ENCODE measurements around the gene LHFPL5.
A peak's percentile ranks its signal among the peaks of the same experiment; 100 is the strongest.

The LHFPL5 gene

DNA sequence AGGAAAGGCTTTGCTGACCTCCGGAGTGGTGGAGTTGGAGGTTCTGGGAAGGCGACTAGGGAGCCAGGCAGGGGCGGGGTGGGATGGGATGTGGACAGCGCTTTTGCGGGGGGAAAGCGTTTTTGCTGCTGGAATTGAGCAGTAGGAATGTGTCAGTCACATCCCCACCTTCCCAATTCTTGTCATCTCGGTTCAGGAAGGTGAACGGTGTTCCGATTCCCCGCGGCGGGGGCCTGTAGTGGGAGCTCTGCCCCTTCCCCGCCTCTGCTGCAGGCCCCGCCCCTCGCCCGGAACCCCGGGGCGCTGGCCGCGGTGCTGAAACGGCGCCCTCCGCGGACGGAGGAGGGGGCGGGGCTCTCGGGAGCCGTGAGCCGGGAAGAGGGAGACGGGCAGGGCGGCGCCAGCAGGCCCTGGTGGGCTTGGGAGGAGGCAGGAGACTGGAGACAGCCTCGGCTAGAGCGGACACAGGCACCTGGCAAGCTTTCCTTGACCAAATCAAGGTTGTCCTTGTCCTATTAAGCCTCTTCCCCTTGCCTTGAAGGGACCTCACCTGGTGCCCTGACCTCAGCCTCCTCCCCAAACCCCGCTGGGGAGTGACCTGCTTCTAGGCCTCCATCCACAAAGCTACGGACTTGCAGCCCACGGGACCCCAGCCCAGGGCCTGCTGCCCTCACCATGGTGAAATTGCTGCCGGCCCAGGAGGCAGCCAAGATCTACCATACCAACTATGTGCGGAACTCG, at the start of gene LHFPL5:
LHFPL5 (plus strand) TSS at position 357 of the 741 bp plus-strand sequence; CDS start at position 676, 319 bp downstream.
- DNase-seq = peak; percentile 4
- peaks cover 30 to 41% of the 10 kb centered on the region in 2 donors for H3K27me3 Mint-ChIP-seq
- no peaks in the 10 kb centered on the region for H3K9me3 Mint-ChIP-seq
- peaks cover 5 to 6% of the 10 kb centered on the region in 2 donors for H3K4me1 Mint-ChIP-seq
- peaks cover 0 to 4% of the 10 kb centered on the region in 2 donors for H3K36me3 Mint-ChIP-seq
- ATAC-seq (replicated peaks) = peak; percentile 52 to 55
- H3K4me3 Mint-ChIP-seq = peak within 1 kb of the TSS in 1 of 2 donors; percentile 14
- no peak within 1 kb of the TSS for H3K27ac Mint-ChIP-seq

GRCh38 chr6:35757456-35758123, 47.6 kb upstream of the LHFPL5 start:
- Mint-ChIP-seq H3K9me3 (peaks cover 0 to 8% of the 10 kb centered on the region in 2 donors), H3K36me3 (peaks cover 6 to 8% of the 10 kb centered on the region in 2 donors), H3K4me1 (peaks cover 21 to 23% of the 10 kb centered on the region in 2 donors), H3K4me3 (no peak overlapping the region), H3K27me3 (peaks cover 17 to 25% of the 10 kb centered on the region in 2 donors), H3K27ac (no peak overlapping the region)
- ATAC-seq (replicated peaks) (peak in 1 of 2 donors; percentile 38), DNase-seq (no peak)

GRCh38 chr6:35759426-35759825, 45.7 kb upstream of the LHFPL5 start:
- Mint-ChIP-seq H3K36me3 (peaks cover 6 to 8% of the 10 kb centered on the region in 2 donors), H3K27me3 (peaks cover 34 to 44% of the 10 kb centered on the region in 2 donors), H3K9me3 (peaks cover 0 to 8% of the 10 kb centered on the region in 2 donors), H3K27ac (no peak overlapping the region), H3K4me3 (no peak overlapping the region), H3K4me1 (peaks cover 31 to 32% of the 10 kb centered on the region in 2 donors)
- ATAC-seq (replicated peaks) (no peak), DNase-seq (no peak)

GRCh38 chr6:35765739-35766138, 39.4 kb upstream of the LHFPL5 start:
- Mint-ChIP-seq H3K9me3 (no peaks in the 10 kb centered on the region), H3K4me3 (no peak overlapping the region), H3K36me3 (no peaks in the 10 kb centered on the region), H3K4me1 (peaks cover 15 to 19% of the 10 kb centered on the region in 2 donors), H3K27ac (no peak overlapping the region), H3K27me3 (peaks cover 32 to 44% of the 10 kb centered on the region in 2 donors)
- ATAC-seq (replicated peaks) (no peak), DNase-seq (no peak)

DNA sequence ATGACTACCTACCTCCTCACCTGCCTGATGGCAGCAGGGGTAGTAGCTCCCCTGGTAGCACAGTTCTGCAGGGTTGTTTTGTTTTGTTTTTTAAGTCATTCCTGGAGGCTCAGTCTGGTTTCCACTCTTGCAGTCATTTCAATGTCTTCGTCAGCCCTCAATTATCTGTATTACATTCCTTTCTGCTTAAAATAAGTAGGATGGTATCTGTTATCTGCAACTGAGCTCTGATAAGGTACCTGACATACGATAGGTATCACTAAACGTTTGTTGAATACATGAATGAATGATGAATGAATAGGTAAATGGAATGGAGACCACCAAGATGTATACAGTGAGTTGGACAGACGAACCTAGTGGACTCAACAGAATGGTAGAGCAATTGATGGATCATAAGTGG, 35.9 kb upstream of the LHFPL5 start:
- no peak for DNase-seq
- Mint-ChIP-seq H3K36me3 (no peaks in the 10 kb centered on the region), H3K4me1 (peaks cover 21 to 28% of the 10 kb centered on the region in 2 donors), H3K4me3 (no peak overlapping the region), H3K27ac (no peak overlapping the region), H3K9me3 (no peaks in the 10 kb centered on the region), H3K27me3 (peaks cover 8 to 11% of the 10 kb centered on the region in 2 donors)
- ATAC-seq (replicated peaks) = no peak

- H3K4me3 Mint-ChIP-seq = no peak overlapping the region
- ATAC-seq (replicated peaks) = no peak
- no peaks in the 10 kb centered on the region for H3K36me3 Mint-ChIP-seq
- no peaks in the 10 kb centered on the region for H3K9me3 Mint-ChIP-seq
- H3K4me1 Mint-ChIP-seq = peaks cover 19 to 28% of the 10 kb centered on the region in 2 donors
- H3K27ac Mint-ChIP-seq = no peak overlapping the region
- DNase-seq = no peak
- no peaks in the 10 kb centered on the region for H3K27me3 Mint-ChIP-seq
Observed at GRCh38 chr6:35771343-35771627, 33.9 kb upstream of the LHFPL5 start.

GRCh38 chr6:35774116-35774794, 30.9 kb upstream of the LHFPL5 start:
- Mint-ChIP-seq H3K4me1 (peaks cover 25 to 42% of the 10 kb centered on the region in 2 donors), H3K27me3 (peaks cover 11 to 15% of the 10 kb centered on the region in 2 donors), H3K4me3 (no peak overlapping the region)

DNA sequence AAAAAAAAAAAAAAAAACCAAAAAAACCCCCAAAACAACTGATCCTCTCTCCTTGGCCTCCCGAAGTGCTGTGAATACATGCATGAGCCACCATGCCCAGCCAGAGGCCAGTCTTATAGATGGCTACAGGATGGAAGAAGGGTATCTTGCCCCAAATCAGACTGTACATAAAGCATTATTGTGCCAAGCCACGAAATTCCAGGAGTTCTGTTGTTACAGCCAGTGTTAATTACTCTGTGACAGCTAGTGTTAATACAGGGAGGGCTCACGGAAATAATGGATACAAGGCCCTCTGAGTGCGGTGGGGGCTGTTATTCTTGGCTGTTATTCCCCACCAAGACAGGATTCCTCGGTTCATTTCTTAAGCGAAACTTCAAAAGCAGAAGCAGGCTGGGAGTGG, 30.1 kb upstream of the LHFPL5 start:
- Mint-ChIP-seq H3K4me1 (peaks cover 27 to 42% of the 10 kb centered on the region in 2 donors), H3K36me3 (no peaks in the 10 kb centered on the region), H3K9me3 (no peaks in the 10 kb centered on the region), H3K27ac (no peak overlapping the region), H3K4me3 (no peak overlapping the region), H3K27me3 (peaks cover 11 to 18% of the 10 kb centered on the region in 2 donors)
- DNase-seq (no peak), ATAC-seq (replicated peaks) (no peak)

More at GRCh38 chr6:35774116-35774794, 30.9 kb upstream of the LHFPL5 start:
- Mint-ChIP-seq H3K27ac (no peak overlapping the region), H3K9me3 (no peaks in the 10 kb centered on the region), H3K36me3 (no peaks in the 10 kb centered on the region)
- ATAC-seq (replicated peaks) (no peak), DNase-seq (no peak)

DNA sequence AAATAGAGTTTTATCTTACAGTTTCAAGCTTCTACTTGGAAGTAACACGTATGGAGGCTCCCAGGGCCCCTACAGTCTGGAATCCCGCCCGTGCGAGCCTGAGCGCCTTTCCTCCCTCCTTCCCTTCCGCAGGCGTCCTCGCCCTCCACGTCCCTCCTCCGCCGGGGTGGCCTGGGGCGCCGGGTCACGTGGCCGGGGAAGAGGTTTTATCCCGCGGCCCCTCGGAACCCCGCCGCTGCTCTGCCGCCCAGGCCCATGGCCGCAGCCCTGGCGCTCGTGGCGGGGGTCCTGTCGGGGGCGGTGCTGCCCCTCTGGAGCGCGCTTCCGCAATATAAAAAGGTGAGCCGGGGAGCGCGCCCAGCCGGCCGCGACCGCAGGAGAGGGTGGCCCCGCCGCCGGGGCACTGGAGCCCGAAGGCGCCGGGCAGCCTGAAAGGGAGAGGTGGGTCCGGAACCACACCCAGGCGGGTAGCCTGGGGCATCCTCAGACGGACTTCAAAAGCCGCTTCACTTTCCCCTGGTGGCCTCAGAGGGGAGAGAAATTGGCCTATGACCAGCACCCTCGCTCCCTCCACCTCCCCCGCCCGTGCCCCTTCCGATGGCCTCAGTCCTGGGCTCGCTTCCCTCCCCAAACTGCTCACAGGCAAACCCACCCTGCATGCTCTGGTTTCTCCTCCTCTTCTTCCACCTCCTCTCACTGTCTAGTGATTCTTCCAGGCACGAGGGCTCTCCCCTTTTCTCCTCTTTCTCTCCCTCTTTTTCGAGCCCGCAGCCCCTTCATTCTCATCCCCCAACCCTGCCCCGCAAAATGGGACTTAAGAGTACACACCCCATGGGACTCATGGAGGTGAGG, 28.6 kb upstream of the LHFPL5 start, which contains the start of gene CLPSL2:
CLPSL2 (plus strand) TSS at position 235 of the 852 bp plus-strand sequence; CDS start at position 256, 21 bp downstream.
- DNase-seq (peak; percentile 15), ATAC-seq (replicated peaks) (peak; percentile 78 to 79)
- H3K36me3 Mint-ChIP-seq = no peaks in the 10 kb centered on the region
- H3K4me3 Mint-ChIP-seq = peak within 1 kb of the TSS; percentile 81
- H3K27ac Mint-ChIP-seq = no peak within 1 kb of the TSS
- H3K4me1 Mint-ChIP-seq = peaks cover 15 to 26% of the 10 kb centered on the region in 2 donors
- H3K9me3 Mint-ChIP-seq = no peaks in the 10 kb centered on the region
- H3K27me3 Mint-ChIP-seq = peaks cover 18 to 25% of the 10 kb centered on the region in 2 donors

DNA sequence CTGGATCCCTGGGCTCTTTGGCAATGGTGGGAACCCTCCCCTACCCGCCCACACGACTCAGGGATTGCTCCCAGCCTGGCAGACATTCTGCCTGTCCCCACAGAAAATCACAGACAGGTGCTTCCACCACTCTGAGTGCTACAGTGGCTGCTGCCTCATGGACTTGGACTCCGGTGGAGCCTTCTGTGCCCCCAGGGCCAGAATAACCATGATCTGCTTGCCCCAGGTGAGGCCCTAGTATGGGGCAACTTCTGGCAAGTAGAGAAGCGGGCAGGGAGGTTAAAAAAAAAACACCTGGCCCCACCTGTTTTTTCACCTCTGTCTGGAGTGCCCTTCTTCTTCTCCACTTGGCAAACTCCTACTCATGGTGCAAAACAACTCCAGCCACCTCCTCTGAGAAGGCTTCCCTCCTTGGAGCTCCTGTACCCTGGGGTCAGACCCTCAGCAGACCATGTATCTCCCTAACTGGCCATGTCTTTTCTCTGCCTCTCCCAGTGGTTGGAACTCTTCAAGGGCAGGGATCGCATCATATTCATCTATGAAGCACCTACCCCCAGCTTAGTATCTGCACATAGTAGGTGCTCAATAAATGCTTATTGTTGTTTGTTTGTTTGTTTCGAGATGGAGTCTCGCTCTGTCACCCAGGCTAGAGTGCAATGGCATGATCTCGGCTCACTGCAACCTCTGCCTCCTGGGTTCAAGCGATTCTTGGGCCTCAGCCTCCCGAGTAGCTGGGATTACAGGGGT, 27.6 kb upstream of the LHFPL5 start:
- H3K4me1 Mint-ChIP-seq = peaks cover 10 to 19% of the 10 kb centered on the region in 2 donors
- H3K27me3 Mint-ChIP-seq = peaks cover 24 to 28% of the 10 kb centered on the region in 2 donors
- DNase-seq (no peak), ATAC-seq (replicated peaks) (no peak)
- no peaks in the 10 kb centered on the region for H3K36me3 Mint-ChIP-seq
- peak overlapping the region; percentile 74 to 80 for H3K4me3 Mint-ChIP-seq
- H3K9me3 Mint-ChIP-seq = no peaks in the 10 kb centered on the region
- no peak overlapping the region for H3K27ac Mint-ChIP-seq

DNA sequence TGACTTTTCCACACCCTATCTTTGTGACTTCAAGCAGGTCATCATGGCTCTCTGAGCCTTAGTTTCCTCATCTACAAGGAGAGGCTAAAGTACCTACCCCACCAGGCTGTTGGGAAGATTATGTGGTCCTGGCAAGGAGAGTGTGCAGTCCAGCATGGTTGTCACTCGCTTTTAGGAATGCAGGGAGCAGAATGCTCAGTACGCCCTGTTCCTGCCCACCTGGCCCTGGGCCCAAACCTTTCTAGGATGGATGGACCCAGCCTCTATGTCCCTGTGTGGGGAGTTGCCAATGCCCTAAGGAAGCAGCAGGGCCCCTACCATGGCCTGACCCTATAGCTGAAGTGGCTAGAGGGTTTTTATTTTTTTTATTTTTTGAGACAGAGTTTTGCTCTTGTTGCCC, 26.7 kb upstream of the LHFPL5 start:
- Mint-ChIP-seq H3K36me3 (no peaks in the 10 kb centered on the region), H3K4me3 (no peak overlapping the region), H3K4me1 (peaks cover 10 to 19% of the 10 kb centered on the region in 2 donors), H3K27me3 (peaks cover 24 to 34% of the 10 kb centered on the region in 2 donors), H3K9me3 (no peaks in the 10 kb centered on the region), H3K27ac (no peak overlapping the region)
- ATAC-seq (replicated peaks) = no peak
- no peak for DNase-seq

DNA sequence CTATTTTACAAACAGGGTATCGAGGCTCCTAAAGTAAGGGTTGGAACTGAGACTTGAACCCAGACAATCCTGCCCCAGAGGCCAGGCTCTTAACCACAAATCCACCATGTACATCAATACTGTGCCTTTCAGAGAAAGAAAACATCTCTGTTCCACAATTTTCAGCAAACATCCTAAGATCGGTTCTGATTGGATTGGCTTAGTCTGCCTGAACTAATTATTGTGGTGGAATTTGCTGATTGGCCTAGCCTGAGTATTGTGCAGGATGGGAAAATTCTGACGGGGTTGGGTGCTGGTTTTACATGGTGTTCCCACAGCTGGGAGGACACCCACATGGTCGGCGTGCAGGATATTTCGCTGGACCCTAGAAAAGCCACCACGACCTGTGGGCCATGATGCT, 24.4 kb upstream of the LHFPL5 start, which contains the start of gene CLPSL1:
CLPSL1 (plus strand) TSS at position 301 of the 400 bp plus-strand sequence; CDS start at position 393, 92 bp downstream.
- peaks cover 9 to 16% of the 10 kb centered on the region in 2 donors for H3K4me1 Mint-ChIP-seq
- no peak within 1 kb of the TSS for H3K27ac Mint-ChIP-seq
- DNase-seq (no peak), ATAC-seq (replicated peaks) (no peak)
- H3K27me3 Mint-ChIP-seq = peaks cover 38 to 48% of the 10 kb centered on the region in 2 donors
- H3K4me3 Mint-ChIP-seq = no peak within 1 kb of the TSS
- no peaks in the 10 kb centered on the region for H3K9me3 Mint-ChIP-seq
- H3K36me3 Mint-ChIP-seq = no peaks in the 10 kb centered on the region

DNA sequence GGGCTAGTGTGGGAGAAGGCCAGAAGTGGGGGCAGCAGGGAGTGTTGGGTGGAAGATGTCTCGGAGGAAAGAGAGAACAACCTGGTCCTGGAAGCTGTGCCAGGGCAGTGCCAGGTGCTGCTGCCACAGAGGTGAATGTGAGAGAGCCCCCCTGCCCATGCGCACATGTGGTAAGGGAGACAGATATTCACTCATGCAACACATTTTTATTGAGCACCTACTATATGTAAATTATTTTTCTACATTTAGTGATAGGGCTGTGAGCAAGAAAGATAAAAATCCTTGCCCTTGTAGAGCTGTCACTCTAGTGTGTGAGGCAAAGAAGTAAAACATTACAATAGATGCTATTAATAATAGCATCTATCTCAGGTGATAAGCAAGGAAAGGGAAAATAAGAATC, 23.9 kb upstream of the LHFPL5 start:
- no peak overlapping the region for H3K4me3 Mint-ChIP-seq
- no peaks in the 10 kb centered on the region for H3K9me3 Mint-ChIP-seq
- peaks cover 43 to 49% of the 10 kb centered on the region in 2 donors for H3K27me3 Mint-ChIP-seq
- DNase-seq (no peak), ATAC-seq (replicated peaks) (no peak)
- no peak overlapping the region for H3K27ac Mint-ChIP-seq
- peaks cover 8 to 14% of the 10 kb centered on the region in 2 donors for H3K4me1 Mint-ChIP-seq
- no peaks in the 10 kb centered on the region for H3K36me3 Mint-ChIP-seq
